Frontal cortex (tissue), 4 donors: Measurements from ENCODE around the gene AGRN. TPM values are rescaled to one million over a fixed set of nuclear protein-coding genes. Genes with fewer than 3 reads are reported as not detected.
"Not testable (repeated sequence)": the region's sequence is repeated elsewhere in the genome, so short reads cannot be mapped to it uniquely, and the experiment has no call there.

Experiments
- DNase-seq, 2 donors: peaks; one replicate each; pipeline ENCODE4 v3.0.0; 2012; ENCODE audit warnings: low spot score in 2 of 2
- FAIRE-seq: peaks from 2 replicates; lab custom pipeline; 2012; peaks lifted over from hg19 to GRCh38; lab: Jason Lieb, UNC
- small RNA-seq: library from RNA; depleted of rRNA; stranded (forward); fragments of <200 nt; gene quantifications from one replicate; pipeline ENCODE3, GENCODE V24; 2014
- total RNA-seq: library from RNA; depleted of rRNA; stranded (reverse); fragments of >200 nt; gene quantifications from one replicate; pipeline ENCODE4 v1.2.3, GENCODE V29; 2014
- donor health status: control.
- donor health status: control.
- donor health status: control.

AGRN gene
- total RNA-seq, 1 donor from 2014 or later, result 51.8 TPM

GRCh38 chr1:1099506-1100183 is 79.7 kb downstream of the AGRN start:
- FAIRE-seq, result peak; percentile 96
- DNase-seq, result no peak

- FAIRE-seq (no peak), DNase-seq (no peak)
Observed at GRCh38 chr1:1100296-1100695, 80.4 kb downstream of the AGRN start.

- DNase-seq (no peak), FAIRE-seq (no peak)
Observed at GRCh38 chr1:1101503-1101902, 81.6 kb downstream of the AGRN start.

- not testable (repeated sequence) for DNase-seq, FAIRE-seq
Observed at GRCh38 chr1:1104152-1104551, 84.2 kb downstream of the AGRN start.

Small RNA genes within 50 kb of the gene (small RNA-seq; reads per million reads assigned to genes)
- gene AL645608.3, result not detected

Other genes with a start within 250 kb of the AGRN start
- gene SAMD11, start 96.2 kb upstream of the AGRN start, total RNA-seq, result 0.41 TPM
- 67.3 TPM for gene NOC2L, start 60.9 kb upstream of the AGRN start, total RNA-seq
- gene KLHL17, start 59.5 kb upstream of the AGRN start, total RNA-seq, result 6.1 TPM
- gene PLEKHN1, start 53.6 kb upstream of the AGRN start, total RNA-seq, result not detected
- gene PERM1, start 38.0 kb upstream of the AGRN start, total RNA-seq, result not detected
- gene HES4, start 20.0 kb upstream of the AGRN start, total RNA-seq, result 20.0 TPM
- gene ISG15, start 6.6 kb upstream of the AGRN start, total RNA-seq, result 11.0 TPM
- gene RNF223, start 54.2 kb downstream of the AGRN start, total RNA-seq, result not detected
- 6.1 TPM for gene C1orf159, start 96.0 kb downstream of the AGRN start, total RNA-seq
- not detected for gene TTLL10, start 153.8 kb downstream of the AGRN start, total RNA-seq
- not detected for gene TNFRSF18, start 186.5 kb downstream of the AGRN start, total RNA-seq
- gene TNFRSF4, start 194.0 kb downstream of the AGRN start, total RNA-seq, result not detected
- gene SDF4, start 211.9 kb downstream of the AGRN start, total RNA-seq, result 22.8 TPM
- gene B3GALT6, start 212.1 kb downstream of the AGRN start, total RNA-seq, result 24.1 TPM
- gene C1QTNF12, start 226.6 kb downstream of the AGRN start, total RNA-seq, result not detected